Ectodermal cell (in vitro differentiated cells): ENCODE measurements around the gene TAOK3.
"Not testable (repeated sequence)": the region's sequence is repeated elsewhere in the genome, so short reads cannot be mapped to it uniquely, and the experiment has no call there.

Experiments used
- H3K27ac ChIP-seq: 2 replicates; pipeline ENCODE4 v1.7.0; 2013; ENCODE audit warnings: mild to moderate bottlenecking, low read depth, low read length; ENCODE audit not compliant: insufficient read depth, poor library complexity, severe bottlenecking
- H3K27me3 ChIP-seq: 2 replicates; pipeline ENCODE4 v1.7.0; 2013; ENCODE audit warnings: mild to moderate bottlenecking, low read length; ENCODE audit not compliant: insufficient read depth, control insufficient read depth, poor library complexity, severe bottlenecking
- H3K36me3 ChIP-seq: one replicate; pipeline ENCODE4 v1.7.0; 2013; ENCODE audit warnings: low read length; ENCODE audit not compliant: control insufficient read depth, insufficient read depth
- H3K4me1 ChIP-seq: one replicate; pipeline ENCODE4 v1.7.0; 2013; ENCODE audit warnings: low read length; ENCODE audit not compliant: control insufficient read depth, insufficient read depth
- H3K4me3 ChIP-seq: 2 replicates; pipeline ENCODE4 v1.7.0; 2013; ENCODE audit warnings: low read depth, low read length, control low read depth; ENCODE audit not compliant: insufficient read depth
- H3K9me3 ChIP-seq: 2 replicates; pipeline ENCODE4 v1.7.0; 2013; ENCODE audit warnings: mild to moderate bottlenecking, low read length, moderate library complexity; ENCODE audit not compliant: control insufficient read depth
- WGBS, 2 experiments: methylation state at CpG; one replicate each; pipeline ENCODE4 v1.1.7; 2013; ENCODE audit warnings: missing lambda C conversion rate in 2 of 2; 5-methylcytosine and 5-hydroxymethylcytosine counted together

The TAOK3 gene

GRCh38 chr12:118357257-118358007 lies 15.3 kb downstream of the TAOK3 start:
- Histone ChIP-seq H3K27me3 (no peaks in the 10 kb centered on the region), H3K36me3 (no peaks in the 10 kb centered on the region), H3K4me3 (no peak overlapping the region), H3K27ac (no peak overlapping the region), H3K9me3 (no peaks in the 10 kb centered on the region), H3K4me1 (no peaks in the 10 kb centered on the region)
- WGBS, 2 experiments = 84 to 88% methylated on average over 6 to 7 of the region's 7 CpGs

GRCh38 chr12:118356809-118357256 lies 15.9 kb downstream of the TAOK3 start:
- H3K27me3 ChIP-seq = no peaks in the 10 kb centered on the region
- H3K4me1 ChIP-seq = no peaks in the 10 kb centered on the region
- H3K27ac ChIP-seq = no peak overlapping the region
- no peak overlapping the region for H3K4me3 ChIP-seq
- 94% methylated on average over 1 of the region's 1 CpG; no CpG with 5 or more reads in 1 of the 2 experiments for WGBS, 2 experiments
- H3K9me3 ChIP-seq = no peaks in the 10 kb centered on the region
- H3K36me3 ChIP-seq = no peaks in the 10 kb centered on the region

GRCh38 chr12:118355843-118356242 lies 16.9 kb downstream of the TAOK3 start:
- Histone ChIP-seq H3K4me1 (no peaks in the 10 kb centered on the region), H3K27me3 (no peaks in the 10 kb centered on the region), H3K36me3 (no peaks in the 10 kb centered on the region), H3K9me3 (no peaks in the 10 kb centered on the region), H3K4me3 (no peak overlapping the region), H3K27ac (no peak overlapping the region)
- no CpG with 5 or more reads among the region's 1 CpG for WGBS, 2 experiments

- H3K4me3 ChIP-seq = no peak overlapping the region
- no peaks in the 10 kb centered on the region for H3K4me1 ChIP-seq
- no peak overlapping the region for H3K27ac ChIP-seq
- no peaks in the 10 kb centered on the region for H3K9me3 ChIP-seq
- H3K36me3 ChIP-seq = no peaks in the 10 kb centered on the region
- WGBS, 2 experiments = no CpG with 5 or more reads among the region's 1 CpG
- H3K27me3 ChIP-seq = no peaks in the 10 kb centered on the region
Measured at GRCh38 chr12:118354903-118355302, 17.8 kb downstream of the TAOK3 start.

- whole genome bisulfite sequencing, 2 experiments = 89% methylated on average over 4 of the region's 4 CpGs
- H3K27ac ChIP-seq, H3K4me3 ChIP-seq, H3K4me1 ChIP-seq, H3K9me3 ChIP-seq, H3K36me3 ChIP-seq, H3K27me3 ChIP-seq: not testable (repeated sequence)
Measured at GRCh38 chr12:118354503-118354902, 18.2 kb downstream of the TAOK3 start.

GRCh38 chr12:118353721-118354120 lies 19.0 kb downstream of the TAOK3 start:
- H3K4me1 ChIP-seq = no peaks in the 10 kb centered on the region
- H3K27ac ChIP-seq = no peak overlapping the region
- H3K9me3 ChIP-seq = no peaks in the 10 kb centered on the region
- H3K4me3 ChIP-seq = no peak overlapping the region
- H3K27me3 ChIP-seq = no peaks in the 10 kb centered on the region
- no peaks in the 10 kb centered on the region for H3K36me3 ChIP-seq
- WGBS, 2 experiments = 88% methylated on average over 1 of the region's 4 CpGs; no CpG with 5 or more reads in 1 of the 2 experiments

GRCh38 chr12:118350908-118351559 lies 21.7 kb downstream of the TAOK3 start:
- Histone ChIP-seq H3K36me3 (no peaks in the 10 kb centered on the region), H3K9me3 (no peaks in the 10 kb centered on the region), H3K27ac (no peak overlapping the region), H3K27me3 (no peaks in the 10 kb centered on the region), H3K4me1 (no peaks in the 10 kb centered on the region), H3K4me3 (no peak overlapping the region)
- WGBS, 2 experiments = 92 to 93% methylated on average over 6 of the region's 6 CpGs

- WGBS, 2 experiments = 91 to 99% methylated on average over 2 of the region's 2 CpGs
- Histone ChIP-seq H3K9me3 (no peaks in the 10 kb centered on the region), H3K4me1 (no peaks in the 10 kb centered on the region), H3K36me3 (no peaks in the 10 kb centered on the region), H3K27me3 (no peaks in the 10 kb centered on the region), H3K4me3 (no peak overlapping the region), H3K27ac (no peak overlapping the region)
Measured at GRCh38 chr12:118347916-118348315, 24.8 kb downstream of the TAOK3 start.

GRCh38 chr12:118346895-118347294 lies 25.8 kb downstream of the TAOK3 start:
- H3K36me3 ChIP-seq = no peaks in the 10 kb centered on the region
- WGBS, 2 experiments = 89 to 93% methylated on average over 5 to 7 of the region's 7 CpGs
- no peaks in the 10 kb centered on the region for H3K4me1 ChIP-seq
- no peak overlapping the region for H3K27ac ChIP-seq
- no peaks in the 10 kb centered on the region for H3K27me3 ChIP-seq
- H3K9me3 ChIP-seq = no peaks in the 10 kb centered on the region
- H3K4me3 ChIP-seq = no peak overlapping the region

- no peaks in the 10 kb centered on the region for H3K27me3 ChIP-seq
- no peaks in the 10 kb centered on the region for H3K36me3 ChIP-seq
- H3K9me3 ChIP-seq = no peaks in the 10 kb centered on the region
- H3K4me1 ChIP-seq = no peaks in the 10 kb centered on the region
- H3K4me3 ChIP-seq = no peak overlapping the region
- 81 to 94% methylated on average over 1 of the region's 1 CpG for WGBS, 2 experiments
- no peak overlapping the region for H3K27ac ChIP-seq
Measured at GRCh38 chr12:118345355-118345754, 27.4 kb downstream of the TAOK3 start.
